ENCODE data around the gene CST2.
"Not testable (repeated sequence)": the region's sequence is repeated elsewhere in the genome, so short reads cannot be mapped to it uniquely, and the experiment has no call there.

Gene CST2

DNA sequence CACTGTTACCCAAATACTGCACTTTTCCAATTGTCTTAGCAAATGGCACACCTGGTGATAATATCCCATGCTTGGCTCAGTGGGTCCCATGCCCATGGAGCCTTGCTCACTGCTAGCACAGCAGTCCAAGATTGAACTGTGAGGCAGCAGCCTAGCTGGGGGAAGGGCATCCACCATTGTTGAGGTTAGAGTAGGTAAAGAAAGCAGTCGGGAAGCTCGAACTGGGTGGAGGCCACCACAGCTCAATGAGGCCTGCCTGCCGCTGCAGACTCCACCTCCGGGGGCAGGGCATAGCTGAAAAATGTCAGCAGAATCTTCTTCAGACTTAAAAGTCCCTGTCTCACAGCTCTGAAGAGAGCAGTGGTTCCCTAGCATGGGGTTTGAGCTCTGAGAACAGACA, 9.2 kb upstream of the CST2 start:
- TF ChIP-seq, protein P1, sequence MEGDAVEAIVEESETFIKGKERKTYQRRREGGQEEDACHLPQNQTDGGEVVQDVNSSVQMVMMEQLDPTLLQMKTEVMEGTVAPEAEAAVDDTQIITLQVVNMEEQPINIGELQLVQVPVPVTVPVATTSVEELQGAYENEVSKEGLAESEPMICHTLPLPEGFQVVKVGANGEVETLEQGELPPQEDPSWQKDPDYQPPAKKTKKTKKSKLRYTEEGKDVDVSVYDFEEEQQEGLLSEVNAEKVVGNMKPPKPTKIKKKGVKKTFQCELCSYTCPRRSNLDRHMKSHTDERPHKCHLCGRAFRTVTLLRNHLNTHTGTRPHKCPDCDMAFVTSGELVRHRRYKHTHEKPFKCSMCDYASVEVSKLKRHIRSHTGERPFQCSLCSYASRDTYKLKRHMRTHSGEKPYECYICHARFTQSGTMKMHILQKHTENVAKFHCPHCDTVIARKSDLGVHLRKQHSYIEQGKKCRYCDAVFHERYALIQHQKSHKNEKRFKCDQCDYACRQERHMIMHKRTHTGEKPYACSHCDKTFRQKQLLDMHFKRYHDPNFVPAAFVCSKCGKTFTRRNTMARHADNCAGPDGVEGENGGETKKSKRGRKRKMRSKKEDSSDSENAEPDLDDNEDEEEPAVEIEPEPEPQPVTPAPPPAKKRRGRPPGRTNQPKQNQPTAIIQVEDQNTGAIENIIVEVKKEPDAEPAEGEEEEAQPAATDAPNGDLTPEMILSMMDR (conservative IDR thresholded peaks at IDR 0.05; ENCODE audit: low read length) = no peak
- no peak overlapping the region for H3K4me3 ChIP-seq (ENCODE audit: low read length)
- no peak for DNase-seq (ENCODE audit: low read depth)

DNA sequence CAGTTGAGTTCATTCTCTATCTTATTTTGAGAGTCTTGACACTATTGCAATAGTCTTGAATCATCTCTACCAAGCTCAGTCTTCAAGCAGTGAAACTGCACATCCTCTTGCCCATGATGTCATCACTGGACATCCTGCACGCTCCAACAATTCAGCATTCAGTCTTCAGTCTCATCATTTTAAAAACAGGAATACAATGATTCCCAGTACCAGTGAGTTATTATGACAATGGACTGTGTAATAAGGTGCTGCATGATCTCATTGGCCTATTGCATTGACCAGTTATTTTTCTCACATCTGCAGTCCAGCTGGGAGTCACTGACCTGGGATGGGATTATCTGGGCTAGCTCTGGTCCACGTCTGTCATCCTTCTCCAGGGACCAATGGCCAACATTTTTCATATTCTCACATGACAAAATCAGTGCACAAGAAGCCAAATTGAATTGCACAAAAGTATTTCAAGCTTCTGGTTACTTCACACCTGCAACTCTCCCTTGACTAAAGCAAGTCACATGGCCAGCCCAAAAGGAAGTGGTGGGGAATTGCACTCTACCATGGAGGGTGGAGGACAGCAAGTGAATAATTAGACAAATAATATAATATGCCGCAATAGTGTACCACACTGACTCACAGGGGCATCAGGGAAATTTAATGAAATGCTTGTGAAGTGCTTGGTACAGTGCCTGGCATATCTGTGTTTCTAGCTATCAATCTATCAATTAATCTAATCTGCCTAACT, 6.4 kb upstream of the CST2 start:
- no peak overlapping the region for H3K4me3 ChIP-seq (ENCODE audit: low read length)
- TF ChIP-seq, protein P1 (conservative IDR thresholded peaks at IDR 0.05; ENCODE audit: low read length) = no peak
- DNase-seq (ENCODE audit: low read depth) = peak; percentile 18

DNA sequence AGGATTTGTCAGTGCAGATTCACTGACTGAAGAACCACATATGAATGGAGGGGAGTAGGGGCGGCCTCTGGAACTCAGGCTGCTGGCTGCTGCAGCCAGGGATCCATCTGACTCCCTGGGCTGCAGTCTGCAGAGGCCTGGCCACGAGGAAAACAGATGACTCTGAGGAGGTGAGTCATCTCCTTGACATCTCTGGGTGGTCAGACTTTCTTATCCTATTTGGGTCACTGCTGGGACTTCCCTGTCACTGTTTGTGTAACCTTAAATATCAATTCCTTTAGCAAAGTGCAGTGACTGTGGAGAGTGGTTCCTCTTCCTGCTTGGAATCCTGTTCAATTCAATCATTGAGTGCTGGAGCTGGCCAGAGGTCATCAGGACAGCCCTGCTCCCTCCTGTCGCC, 5.4 kb upstream of the CST2 start:
- DNase-seq (ENCODE audit: low read depth) = peak; percentile 54
- H3K4me3 ChIP-seq (ENCODE audit: low read length) = not testable (repeated sequence)

DNA sequence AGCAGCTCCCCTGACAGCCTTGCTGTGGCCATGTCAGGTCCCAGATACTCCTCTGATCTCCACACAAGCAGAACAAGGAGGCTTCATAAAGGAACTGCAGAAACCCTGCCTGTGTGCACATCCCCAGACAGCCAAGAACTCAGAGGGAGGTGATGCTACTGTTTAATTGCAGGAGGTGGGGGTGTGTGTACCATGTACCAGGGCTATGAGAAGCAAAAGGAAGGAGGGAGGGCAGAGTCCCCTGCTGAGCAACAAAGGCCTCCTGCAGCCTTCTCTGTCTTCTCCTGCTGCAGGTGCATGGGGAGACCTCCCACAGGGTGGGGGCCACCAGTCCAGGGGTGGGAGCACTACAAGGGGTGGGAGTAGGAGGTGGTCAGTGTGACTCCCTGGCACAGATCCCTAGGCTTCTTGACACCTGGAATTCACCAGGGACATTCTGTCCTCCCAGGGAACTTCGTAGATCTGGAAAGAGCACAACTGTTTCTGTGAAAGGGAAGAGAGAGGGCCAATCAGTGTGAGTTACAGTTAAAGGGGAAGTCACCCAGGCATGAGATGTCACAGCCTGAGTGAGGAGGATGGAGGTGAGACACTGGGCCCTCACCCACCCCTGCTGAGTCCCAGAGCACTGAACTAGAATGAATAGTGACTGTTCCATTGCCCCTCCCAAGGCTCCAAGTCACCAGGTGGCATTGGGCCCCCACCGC, 2.8 kb downstream of the CST2 start:
- DNase-seq (ENCODE audit: low read depth) = no peak
- TF ChIP-seq, protein P1 (conservative IDR thresholded peaks at IDR 0.05; ENCODE audit: low read length) = no peak
- no peak overlapping the region for H3K4me3 ChIP-seq (ENCODE audit: low read length)

DNA sequence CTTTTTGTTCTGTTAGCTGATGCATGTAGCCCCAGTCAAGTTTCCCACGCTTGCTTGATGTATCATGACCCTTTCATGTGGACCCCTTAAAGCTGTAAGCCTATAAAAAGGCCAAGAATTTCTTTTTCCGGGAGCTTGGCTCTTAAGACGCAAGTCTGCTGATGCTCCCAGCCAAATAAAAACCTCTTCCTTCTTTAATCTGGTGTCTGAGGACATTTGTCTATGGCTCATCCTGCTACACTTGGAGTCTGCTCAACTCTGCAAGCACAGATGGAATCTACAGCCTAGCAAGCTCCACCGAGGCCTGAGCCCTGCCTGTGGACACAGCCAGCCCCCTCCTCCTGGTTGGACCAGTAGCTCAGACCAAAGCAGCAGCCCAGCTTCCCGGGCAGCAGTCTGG, 3.4 kb downstream of the CST2 start:
- TF ChIP-seq, protein P1 (conservative IDR thresholded peaks at IDR 0.05; ENCODE audit: low read length) = no peak
- no peak for DNase-seq (ENCODE audit: low read depth)
- H3K4me3 ChIP-seq (ENCODE audit: low read length) = no peak overlapping the region

DNA sequence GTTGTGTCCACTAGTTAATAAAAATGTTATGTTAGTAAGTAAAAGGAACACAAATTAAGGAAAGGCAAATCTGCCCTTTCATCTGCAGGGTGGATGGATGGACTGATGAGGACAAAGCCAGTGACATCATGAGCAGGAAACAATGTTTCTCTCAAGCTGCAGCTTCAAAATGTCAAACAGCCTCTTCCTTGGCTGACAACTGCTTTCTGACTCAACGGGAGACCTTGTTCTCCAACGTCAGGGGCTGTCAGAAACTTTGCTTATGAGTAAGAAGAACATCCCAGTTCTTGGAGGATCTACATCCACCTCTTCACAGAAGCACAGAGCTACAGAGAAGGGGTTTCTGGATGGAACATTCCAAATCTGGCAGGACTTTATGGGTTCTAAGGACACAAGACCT, 6.0 kb downstream of the CST2 start:
- DNase-seq (ENCODE audit: low read depth) = no peak
- no peak overlapping the region for H3K4me3 ChIP-seq (ENCODE audit: low read length)
- TF ChIP-seq, protein P1 (conservative IDR thresholded peaks at IDR 0.05; ENCODE audit: low read length) = no peak

DNA sequence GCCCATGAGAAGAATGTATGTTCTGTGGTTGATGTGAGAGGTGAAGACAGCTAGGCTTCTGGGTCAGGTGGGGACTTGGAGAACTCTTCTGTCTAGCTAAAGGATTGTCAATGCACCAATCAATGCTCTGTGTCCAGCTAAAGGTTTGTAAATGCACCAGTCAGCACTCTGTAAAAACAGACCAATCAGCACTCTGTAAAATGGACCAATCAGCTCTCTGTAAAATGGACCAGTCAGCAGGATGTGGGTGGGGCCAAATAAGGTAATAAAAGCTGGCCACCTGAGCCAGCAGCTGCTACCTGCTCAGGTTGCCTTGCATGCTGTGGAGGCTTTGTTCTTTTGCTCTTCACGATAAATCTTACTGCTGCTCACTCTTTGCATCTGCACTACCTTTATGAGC, 15.0 kb downstream of the CST2 start:
- not testable (repeated sequence) for H3K4me3 ChIP-seq (ENCODE audit: low read length); DNase-seq (ENCODE audit: low read depth)

DNA sequence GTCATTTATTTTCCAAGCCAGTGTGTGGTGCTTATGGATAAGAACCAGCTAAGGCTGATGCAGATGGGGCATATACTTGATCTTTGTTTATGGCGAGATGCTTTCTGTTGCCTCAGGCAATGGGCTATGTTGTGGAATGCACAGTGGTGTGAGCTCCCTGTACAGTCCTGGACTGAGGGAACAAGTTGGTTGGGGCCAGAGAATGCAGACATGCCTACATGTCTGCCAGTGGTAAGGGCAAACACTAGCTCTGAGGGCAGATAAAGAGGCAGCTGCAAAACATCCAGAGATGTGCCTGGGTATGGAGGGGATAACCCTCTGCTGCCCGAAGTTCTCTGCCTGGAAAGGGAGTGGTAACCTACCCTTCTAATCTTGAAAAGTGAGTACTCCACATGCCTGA, 16.2 kb downstream of the CST2 start:
- not testable (repeated sequence) for H3K4me3 ChIP-seq (ENCODE audit: low read length); DNase-seq (ENCODE audit: low read depth)
